Endothelial cell of umbilical vein (primary cell): ENCODE measurements around the gene GPR26.

Source experiments
- CTCF ChIP-seq, 2 donors: IDR thresholded peaks; 1 replicate in 1 of 2; 2 replicates in 1 of 2; pipeline ENCODE4 v1.5.1; 2011; ENCODE audit warnings: low read length in 2 of 2, mild to moderate bottlenecking in 2 of 2, moderate library complexity in 2 of 2, control low read depth in 1 of 2, inconsistent platforms in 1 of 2, low read depth in 1 of 2; ENCODE audit not compliant: insufficient read depth in 1 of 2; ENCODE audit errors: extremely low read depth in 1 of 2
- MAX ChIP-seq: IDR thresholded peaks from 2 replicates; pipeline ENCODE4 v1.6.1; 2011; ENCODE audit not compliant: insufficient read depth, insufficient read length
- POLR2A ChIP-seq: IDR thresholded peaks from 2 replicates; pipeline ENCODE4 v1.6.1; 2012; ENCODE audit warnings: low read depth, mild to moderate bottlenecking, control low read depth, low read length

- TF ChIP-seq POLR2A, result no peak
- TF ChIP-seq CTCF (IDR thresholded peaks at IDR 0.05; ENCODE audit: extremely low read depth in 1 of 2, insufficient read depth in 1 of 2, low read depth in 1 of 2, low read length in 2 of 2), result no peak
- no peak for TF ChIP-seq MAX
Measured at GRCh38 chr10:123663522-123663921, 2.6 kb upstream of the GPR26 start.
